ENCODE results near the gene PCBD2.
"Not testable (repeated sequence)": the region's sequence is repeated elsewhere in the genome, so short reads cannot be mapped to it uniquely, and the experiment has no call there.

Gene PCBD2

GRCh38 chr5:134904610-134905245, at the start of gene PCBD2:
TSS of gene PCBD2 (plus strand) at chr5:134905131. CDS start at chr5:134905140, 9 bp downstream.
- peak; percentile 76 for DNase-seq

- not testable (repeated sequence) for DNase-seq
Measured at GRCh38 chr5:134856465-134856864, 48.5 kb upstream of the PCBD2 start.

GRCh38 chr5:134857401-134857800, 47.5 kb upstream of the PCBD2 start:
- DNase-seq = no peak

- no peak for DNase-seq
Measured at GRCh38 chr5:134864707-134865106, 40.2 kb upstream of the PCBD2 start.

GRCh38 chr5:134873494-134873893, 31.4 kb upstream of the PCBD2 start:
- DNase-seq = no peak

GRCh38 chr5:134873987-134874830, 30.7 kb upstream of the PCBD2 start, which contains the start of gene TXNDC15:
TSS of gene TXNDC15 (plus strand) at chr5:134874371. CDS start at chr5:134874428, 57 bp downstream.
- DNase-seq = peak; percentile 54

- no peak for DNase-seq
Measured at GRCh38 chr5:134874831-134875655, 29.9 kb upstream of the PCBD2 start.

GRCh38 chr5:134877159-134877558, 27.8 kb upstream of the PCBD2 start:
- DNase-seq = no peak

GRCh38 chr5:134878403-134878802, 26.5 kb upstream of the PCBD2 start:
- DNase-seq = no peak

GRCh38 chr5:134879456-134879855, 25.5 kb upstream of the PCBD2 start:
- no peak for DNase-seq

- not testable (repeated sequence) for DNase-seq
Measured at GRCh38 chr5:134880937-134881336, 24.0 kb upstream of the PCBD2 start.

- DNase-seq = not testable (repeated sequence)
Measured at GRCh38 chr5:134881711-134882110, 23.2 kb upstream of the PCBD2 start.

GRCh38 chr5:134887593-134888159, 17.3 kb upstream of the PCBD2 start:
- DNase-seq = no peak

GRCh38 chr5:134889335-134889734, 15.6 kb upstream of the PCBD2 start:
- DNase-seq = no peak

GRCh38 chr5:134891473-134891872, 13.5 kb upstream of the PCBD2 start:
- no peak for DNase-seq

- no peak for DNase-seq
Measured at GRCh38 chr5:134892282-134892681, 12.6 kb upstream of the PCBD2 start.

GRCh38 chr5:134892926-134893325, 12.0 kb upstream of the PCBD2 start:
- DNase-seq = no peak

- DNase-seq = no peak
Measured at GRCh38 chr5:134893748-134894505, 11.0 kb upstream of the PCBD2 start.

GRCh38 chr5:134902071-134902801, 2.7 kb upstream of the PCBD2 start:
- DNase-seq = no peak

- peak; percentile 14 for DNase-seq
Measured at GRCh38 chr5:134905246-134905996, 490 bp downstream of the PCBD2 start.

GRCh38 chr5:134906811-134907210, 1.9 kb downstream of the PCBD2 start:
- DNase-seq = no peak
